Measurements from ENCODE around the gene GALNTL6.

GALNTL6 gene

GRCh38 chr4:172809319-172809718 lies 996.1 kb downstream of the GALNTL6 start:
- peak; percentile 76 for DNase-seq (ENCODE audit: low spot score)

GRCh38 chr4:172813359-172813923 lies 1000.2 kb downstream of the GALNTL6 start:
- DNase-seq (ENCODE audit: low spot score): no peak

- no peak for DNase-seq (ENCODE audit: low spot score)
These were observed 1002.4 kb downstream of the GALNTL6 start for GRCh38 chr4:172815499-172816164.

- DNase-seq (ENCODE audit: low spot score): no peak
These were observed 1005.7 kb downstream of the GALNTL6 start for GRCh38 chr4:172818901-172819300.

- no peak for DNase-seq (ENCODE audit: low spot score)
These were observed 1006.1 kb downstream of the GALNTL6 start for GRCh38 chr4:172819353-172819752.

- no peak for DNase-seq (ENCODE audit: low spot score)
These were observed 1009.1 kb downstream of the GALNTL6 start for GRCh38 chr4:172822331-172822730.

- no peak for DNase-seq (ENCODE audit: low spot score)
These were observed 1013.1 kb downstream of the GALNTL6 start for GRCh38 chr4:172826346-172826745.

- DNase-seq (ENCODE audit: low spot score): no peak
These were observed 1013.7 kb downstream of the GALNTL6 start for GRCh38 chr4:172826861-172827260.

- peak; percentile 36 for DNase-seq (ENCODE audit: low spot score)
These were observed 1017.1 kb downstream of the GALNTL6 start for GRCh38 chr4:172830295-172830764.

GRCh38 chr4:172836661-172837060 lies 1023.5 kb downstream of the GALNTL6 start:
- DNase-seq (ENCODE audit: low spot score): no peak

- no peak for DNase-seq (ENCODE audit: low spot score)
These were observed 1024.9 kb downstream of the GALNTL6 start for GRCh38 chr4:172838111-172838510.

- DNase-seq (ENCODE audit: low spot score): no peak
These were observed 1025.7 kb downstream of the GALNTL6 start for GRCh38 chr4:172838943-172839342.

- no peak for DNase-seq (ENCODE audit: low spot score)
These were observed 1029.6 kb downstream of the GALNTL6 start for GRCh38 chr4:172842779-172843178.

GRCh38 chr4:172843192-172843591 lies 1030.0 kb downstream of the GALNTL6 start:
- no peak for DNase-seq (ENCODE audit: low spot score)

GRCh38 chr4:172844556-172844955 lies 1031.4 kb downstream of the GALNTL6 start:
- DNase-seq (ENCODE audit: low spot score): no peak

- no peak for DNase-seq (ENCODE audit: low spot score)
These were observed 1032.1 kb downstream of the GALNTL6 start for GRCh38 chr4:172845281-172845680.

- no peak for DNase-seq (ENCODE audit: low spot score)
These were observed 1037.6 kb downstream of the GALNTL6 start for GRCh38 chr4:172850838-172851237.

- no peak for DNase-seq (ENCODE audit: low spot score)
These were observed 1038.3 kb downstream of the GALNTL6 start for GRCh38 chr4:172851534-172851933.

GRCh38 chr4:172857026-172857425 lies 1043.8 kb downstream of the GALNTL6 start:
- no peak for DNase-seq (ENCODE audit: low spot score)

- DNase-seq (ENCODE audit: low spot score): no peak
These were observed 1045.6 kb downstream of the GALNTL6 start for GRCh38 chr4:172858731-172859230.

GRCh38 chr4:172865103-172865502 lies 1051.9 kb downstream of the GALNTL6 start:
- DNase-seq (ENCODE audit: low spot score): no peak

GRCh38 chr4:172865531-172866127 lies 1052.4 kb downstream of the GALNTL6 start:
- no peak for DNase-seq (ENCODE audit: low spot score)

- no peak for DNase-seq (ENCODE audit: low spot score)
These were observed 1053.2 kb downstream of the GALNTL6 start for GRCh38 chr4:172866421-172866820.

Measured in iPS-NIHi11 (cell line).